Ascending aorta (tissue), 2 donors: Measurements from ENCODE around the gene SV2B. TPM values are rescaled to one million over a fixed set of nuclear protein-coding genes. Genes with fewer than 3 reads are reported as not detected.

Experiments
- DNase-seq, 2 donors: peaks; one replicate each; pipeline ENCODE4 v3.0.0-alpha.2; 2019; ENCODE audit warnings: low spot score in 2 of 2
- H3K27ac ChIP-seq, 2 donors: fragments of 200-600 bp; sonication (generic); one replicate each; pipeline ENCODE4 v1.5.1; 2016 to 2017; ENCODE audit warnings: mild to moderate bottlenecking in 1 of 2
- H3K27me3 ChIP-seq: fragments of 200-600 bp; sonication (generic); one replicate; pipeline ENCODE4 v1.5.1; 2017
- H3K36me3 ChIP-seq, 2 donors: fragments of 200-600 bp; sonication (generic); one replicate each; pipeline ENCODE4 v1.5.1; 2016
- H3K4me1 ChIP-seq, 2 donors: fragments of 200-600 bp; sonication (generic); one replicate each; pipeline ENCODE4 v1.5.1; 2016 to 2017; ENCODE audit warnings: mild to moderate bottlenecking in 1 of 2
- H3K4me3 ChIP-seq, 2 donors: fragments of 200-600 bp; sonication (generic); one replicate each; pipeline ENCODE4 v1.5.1; 2016 to 2017; ENCODE audit warnings: mild to moderate bottlenecking in 1 of 2
- H3K9me3 ChIP-seq, 2 donors: fragments of 200-600 bp; sonication (generic); one replicate each; pipeline ENCODE4 v1.5.1; 2016
- intact Hi-C: fragments of 100-400 bp; cut with DNase I; formaldehyde crosslinking; loops from one replicate; pipeline ENCODE4 v1.15.1; 2023
- total RNA-seq: library from RNA; depleted of rRNA; stranded (reverse); fragments of >200 nt; gene quantifications from one replicate; pipeline ENCODE4 v1.1.0, GENCODE V29; 2016
- TF ChIP-seq, protein P1 (sequence below), 3 experiments: fragments of 200-600 bp in 2 of 3; fragments of 450-650 bp in 1 of 3; sonication (generic) in 2 of 3; IDR thresholded peaks; one replicate each; pipeline ENCODE4 v1.5.1; 2016 to 2019; ENCODE audit warnings: antibody characterized with exemption in 3 of 3, mild to moderate bottlenecking in 1 of 3, moderate library complexity in 1 of 3

The SV2B gene
- total RNA-seq, 1 donor from 2014 or later: 0.11 TPM

GRCh38 chr15:91249591-91249990, 149.5 kb downstream of the SV2B start:
- Histone ChIP-seq H3K4me1 (no peaks in the 10 kb centered on the region), H3K27ac (no peak overlapping the region), H3K27me3 (no peaks in the 10 kb centered on the region), H3K4me3 (no peak overlapping the region), H3K9me3 (no peaks in the 10 kb centered on the region), H3K36me3 (no peaks in the 10 kb centered on the region)
- TF ChIP-seq, protein P1, sequence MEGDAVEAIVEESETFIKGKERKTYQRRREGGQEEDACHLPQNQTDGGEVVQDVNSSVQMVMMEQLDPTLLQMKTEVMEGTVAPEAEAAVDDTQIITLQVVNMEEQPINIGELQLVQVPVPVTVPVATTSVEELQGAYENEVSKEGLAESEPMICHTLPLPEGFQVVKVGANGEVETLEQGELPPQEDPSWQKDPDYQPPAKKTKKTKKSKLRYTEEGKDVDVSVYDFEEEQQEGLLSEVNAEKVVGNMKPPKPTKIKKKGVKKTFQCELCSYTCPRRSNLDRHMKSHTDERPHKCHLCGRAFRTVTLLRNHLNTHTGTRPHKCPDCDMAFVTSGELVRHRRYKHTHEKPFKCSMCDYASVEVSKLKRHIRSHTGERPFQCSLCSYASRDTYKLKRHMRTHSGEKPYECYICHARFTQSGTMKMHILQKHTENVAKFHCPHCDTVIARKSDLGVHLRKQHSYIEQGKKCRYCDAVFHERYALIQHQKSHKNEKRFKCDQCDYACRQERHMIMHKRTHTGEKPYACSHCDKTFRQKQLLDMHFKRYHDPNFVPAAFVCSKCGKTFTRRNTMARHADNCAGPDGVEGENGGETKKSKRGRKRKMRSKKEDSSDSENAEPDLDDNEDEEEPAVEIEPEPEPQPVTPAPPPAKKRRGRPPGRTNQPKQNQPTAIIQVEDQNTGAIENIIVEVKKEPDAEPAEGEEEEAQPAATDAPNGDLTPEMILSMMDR (IDR thresholded peaks at IDR 0.05): no peak
- intact Hi-C loops: no loop called here
- DNase-seq: no peak

GRCh38 chr15:91252322-91252721, 152.3 kb downstream of the SV2B start:
- no peak for DNase-seq
- no peak overlapping the region for H3K4me3 ChIP-seq
- H3K36me3 ChIP-seq: no peaks in the 10 kb centered on the region
- no peaks in the 10 kb centered on the region for H3K9me3 ChIP-seq
- intact Hi-C loops: no loop called here
- H3K4me1 ChIP-seq: no peaks in the 10 kb centered on the region
- H3K27ac ChIP-seq: no peak overlapping the region
- H3K27me3 ChIP-seq: no peaks in the 10 kb centered on the region
- TF ChIP-seq, protein P1 (IDR thresholded peaks at IDR 0.05): no peak

DNA sequence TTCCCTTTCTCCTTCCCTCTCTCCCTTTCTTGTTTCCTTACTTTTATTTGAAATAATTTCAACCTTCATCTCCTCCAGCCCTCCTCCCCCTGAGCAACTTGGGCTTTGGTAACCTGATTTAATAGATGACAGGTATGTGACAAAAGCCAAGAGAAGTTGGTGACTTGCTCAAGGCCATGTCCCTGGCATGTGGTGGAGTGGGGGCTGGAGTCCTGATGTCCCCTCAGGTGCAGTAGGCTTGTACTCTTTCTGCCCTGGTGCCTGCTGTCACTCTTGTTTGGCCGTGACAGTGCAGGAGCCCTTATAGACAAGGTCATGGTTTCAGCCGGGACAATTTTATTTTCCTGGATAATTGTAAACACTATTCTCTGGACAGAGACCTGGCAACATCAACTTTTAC, 152.7 kb downstream of the SV2B start:
- no peaks in the 10 kb centered on the region for H3K36me3 ChIP-seq
- no peak overlapping the region for H3K4me3 ChIP-seq
- no peaks in the 10 kb centered on the region for H3K4me1 ChIP-seq
- H3K27me3 ChIP-seq: no peaks in the 10 kb centered on the region
- TF ChIP-seq, protein P1 (IDR thresholded peaks at IDR 0.05): no peak
- no peak for DNase-seq
- no peaks in the 10 kb centered on the region for H3K9me3 ChIP-seq
- no peak overlapping the region for H3K27ac ChIP-seq
- intact Hi-C loops: no loop called here

- TF ChIP-seq, protein P1 (IDR thresholded peaks at IDR 0.05): no peak
- H3K9me3 ChIP-seq: no peaks in the 10 kb centered on the region
- intact Hi-C loops: no loop called here
- no peak overlapping the region for H3K27ac ChIP-seq
- H3K4me1 ChIP-seq: no peaks in the 10 kb centered on the region
- H3K36me3 ChIP-seq: no peaks in the 10 kb centered on the region
- H3K27me3 ChIP-seq: no peaks in the 10 kb centered on the region
- no peak overlapping the region for H3K4me3 ChIP-seq
- no peak for DNase-seq
These were observed 153.5 kb downstream of the SV2B start for GRCh38 chr15:91253605-91254004.

- Histone ChIP-seq H3K9me3 (no peaks in the 10 kb centered on the region), H3K27ac (no peak overlapping the region), H3K36me3 (no peaks in the 10 kb centered on the region), H3K4me3 (no peak overlapping the region), H3K27me3 (no peaks in the 10 kb centered on the region), H3K4me1 (no peaks in the 10 kb centered on the region)
- TF ChIP-seq, protein P1 (IDR thresholded peaks at IDR 0.05): no peak
- no peak for DNase-seq
- intact Hi-C loops: no loop called here
These were observed 154.7 kb downstream of the SV2B start for GRCh38 chr15:91254766-91255165.

DNA sequence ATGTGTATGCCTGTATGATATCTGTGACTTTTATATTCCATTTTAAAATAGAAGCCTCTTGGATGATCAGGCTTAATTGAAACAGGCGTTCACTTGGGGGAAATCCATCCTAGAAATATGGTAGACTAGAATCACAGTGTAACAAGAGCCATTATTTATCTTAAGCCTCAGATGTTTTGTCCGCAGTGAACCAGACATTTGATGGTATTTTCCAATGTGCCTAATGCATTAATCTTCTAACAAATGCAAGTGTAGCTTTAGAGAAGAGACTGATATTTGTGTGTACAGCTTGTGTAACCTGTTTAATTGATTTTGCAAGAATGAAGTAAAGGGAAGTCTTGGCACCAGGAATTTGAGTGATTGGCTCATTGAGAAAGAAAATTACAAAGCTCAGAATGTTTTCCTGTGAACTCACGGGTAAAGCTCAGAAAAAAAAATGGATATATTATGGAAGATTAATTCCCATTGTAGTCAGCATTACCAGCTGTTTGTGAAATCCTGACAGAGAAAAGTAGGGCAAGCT, 155.7 kb downstream of the SV2B start:
- Histone ChIP-seq H3K4me1 (no peaks in the 10 kb centered on the region), H3K36me3 (no peaks in the 10 kb centered on the region), H3K4me3 (no peak overlapping the region), H3K27ac (no peak overlapping the region), H3K9me3 (no peaks in the 10 kb centered on the region), H3K27me3 (no peaks in the 10 kb centered on the region)
- intact Hi-C loops: no loop called here
- TF ChIP-seq, protein P1 (IDR thresholded peaks at IDR 0.05): no peak
- DNase-seq: no peak
